Parathyroid adenoma (tissue), 2 donors: ENCODE data around the gene CBR1.

ENCODE experiments used
- H2AFZ ChIP-seq: fragments of 300-600 bp; sonication (generic); one replicate; pipeline ENCODE4 v1.7.0; 2017; ENCODE audit warnings: antibody characterized with exemption, mild to moderate bottlenecking
- H3K27ac ChIP-seq: fragments of 300-600 bp; sonication (generic); one replicate; pipeline ENCODE4 v1.7.0; 2017
- H3K27me3 ChIP-seq: fragments of 300-600 bp; sonication (generic); one replicate; pipeline ENCODE4 v1.7.0; 2017; ENCODE audit warnings: low read length; ENCODE audit not compliant: control insufficient read depth, insufficient read depth
- H3K36me3 ChIP-seq: fragments of 300-600 bp; sonication (generic); one replicate; pipeline ENCODE4 v1.7.0; 2017; ENCODE audit warnings: low read length; ENCODE audit not compliant: control insufficient read depth, insufficient read depth
- H3K4me1 ChIP-seq: fragments of 300-600 bp; sonication (generic); one replicate; pipeline ENCODE4 v1.7.0; 2017; ENCODE audit warnings: control low read depth
- H3K4me2 ChIP-seq: fragments of 300-600 bp; sonication (generic); one replicate; pipeline ENCODE4 v1.7.0; 2017; ENCODE audit warnings: low read length
- H3K4me3 ChIP-seq: fragments of 300-600 bp; sonication (generic); one replicate; pipeline ENCODE4 v1.7.0; 2017; ENCODE audit warnings: low read depth, low read length
- H3K79me2 ChIP-seq: fragments of 300-600 bp; sonication (generic); one replicate; pipeline ENCODE4 v1.7.0; 2017; ENCODE audit warnings: control low read depth
- H3K9ac ChIP-seq: fragments of 300-600 bp; sonication (generic); one replicate; pipeline ENCODE4 v1.7.0; 2017; ENCODE audit warnings: mild to moderate bottlenecking
- H3K9me3 ChIP-seq: fragments of 300-600 bp; sonication (generic); one replicate; pipeline ENCODE4 v1.7.0; 2017; ENCODE audit warnings: low read length; ENCODE audit not compliant: control insufficient read depth
- TF ChIP-seq, protein P1 (sequence below): fragments of 300-600 bp; sonication (generic); IDR thresholded peaks from one replicate; pipeline ENCODE4 v1.7.0; 2017; ENCODE audit warnings: antibody characterized with exemption, mild to moderate bottlenecking
- donor health status: primary hyperparathyroidism.

CBR1 gene

DNA sequence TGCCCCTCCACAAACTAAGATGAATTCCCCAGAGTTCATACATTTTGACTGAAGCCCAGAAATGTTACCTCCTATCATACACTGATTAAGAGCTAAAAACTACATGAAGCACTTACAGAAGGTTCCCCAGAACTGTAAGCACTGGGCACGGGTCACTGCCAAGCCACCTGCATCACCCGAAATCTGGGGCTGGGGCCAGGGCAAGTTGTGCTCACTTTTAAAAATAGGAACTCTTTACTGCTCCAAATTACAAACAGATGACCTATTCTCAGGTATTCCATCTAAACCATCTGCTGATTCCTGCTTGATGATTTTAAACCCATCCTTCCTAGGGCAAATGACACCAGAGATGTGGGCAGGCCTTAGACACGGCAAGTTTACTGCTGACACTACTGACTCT is 14.3 kb upstream of the CBR1 start:
- Histone ChIP-seq H3K4me3 (no peak overlapping the region), H3K79me2 (no peaks in the 10 kb centered on the region), H3K4me2 (no peak overlapping the region), H3K9me3 (no peaks in the 10 kb centered on the region), H3K4me1 (no peaks in the 10 kb centered on the region), H3K27me3 (no peaks in the 10 kb centered on the region), H3K36me3 (no peaks in the 10 kb centered on the region), H3K27ac (no peak overlapping the region), H3K9ac (no peak overlapping the region), H2AFZ (no peak overlapping the region)
- TF ChIP-seq, protein P1, sequence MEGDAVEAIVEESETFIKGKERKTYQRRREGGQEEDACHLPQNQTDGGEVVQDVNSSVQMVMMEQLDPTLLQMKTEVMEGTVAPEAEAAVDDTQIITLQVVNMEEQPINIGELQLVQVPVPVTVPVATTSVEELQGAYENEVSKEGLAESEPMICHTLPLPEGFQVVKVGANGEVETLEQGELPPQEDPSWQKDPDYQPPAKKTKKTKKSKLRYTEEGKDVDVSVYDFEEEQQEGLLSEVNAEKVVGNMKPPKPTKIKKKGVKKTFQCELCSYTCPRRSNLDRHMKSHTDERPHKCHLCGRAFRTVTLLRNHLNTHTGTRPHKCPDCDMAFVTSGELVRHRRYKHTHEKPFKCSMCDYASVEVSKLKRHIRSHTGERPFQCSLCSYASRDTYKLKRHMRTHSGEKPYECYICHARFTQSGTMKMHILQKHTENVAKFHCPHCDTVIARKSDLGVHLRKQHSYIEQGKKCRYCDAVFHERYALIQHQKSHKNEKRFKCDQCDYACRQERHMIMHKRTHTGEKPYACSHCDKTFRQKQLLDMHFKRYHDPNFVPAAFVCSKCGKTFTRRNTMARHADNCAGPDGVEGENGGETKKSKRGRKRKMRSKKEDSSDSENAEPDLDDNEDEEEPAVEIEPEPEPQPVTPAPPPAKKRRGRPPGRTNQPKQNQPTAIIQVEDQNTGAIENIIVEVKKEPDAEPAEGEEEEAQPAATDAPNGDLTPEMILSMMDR, result no peak

DNA sequence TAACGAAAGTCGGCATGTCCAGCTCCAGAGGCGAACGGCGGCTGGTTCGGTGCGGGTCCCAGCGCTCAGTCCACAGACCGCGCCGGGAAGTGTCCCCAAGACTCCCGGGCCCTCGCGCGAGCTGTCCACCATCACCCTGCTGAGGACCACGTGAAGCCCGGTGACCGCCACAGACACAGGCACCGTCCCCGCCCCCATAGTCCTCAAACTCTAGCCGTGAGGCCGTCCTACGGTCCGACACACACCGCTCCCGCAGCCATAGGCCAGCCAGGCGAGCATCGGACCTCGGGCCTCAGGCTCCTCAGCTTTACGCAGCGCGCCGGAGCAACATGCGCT is 10.0 kb upstream of the CBR1 start:
- Histone ChIP-seq H2AFZ (peak overlapping the region; percentile 89), H3K27ac (peak overlapping the region; percentile 85), H3K79me2 (no peaks in the 10 kb centered on the region), H3K4me2 (peak overlapping the region; percentile 94), H3K36me3 (no peaks in the 10 kb centered on the region), H3K4me1 (no peaks in the 10 kb centered on the region), H3K27me3 (no peaks in the 10 kb centered on the region), H3K9ac (peak overlapping the region; percentile 29), H3K4me3 (peak overlapping the region; percentile 100), H3K9me3 (no peaks in the 10 kb centered on the region)
- TF ChIP-seq, protein P1, result no peak

DNA sequence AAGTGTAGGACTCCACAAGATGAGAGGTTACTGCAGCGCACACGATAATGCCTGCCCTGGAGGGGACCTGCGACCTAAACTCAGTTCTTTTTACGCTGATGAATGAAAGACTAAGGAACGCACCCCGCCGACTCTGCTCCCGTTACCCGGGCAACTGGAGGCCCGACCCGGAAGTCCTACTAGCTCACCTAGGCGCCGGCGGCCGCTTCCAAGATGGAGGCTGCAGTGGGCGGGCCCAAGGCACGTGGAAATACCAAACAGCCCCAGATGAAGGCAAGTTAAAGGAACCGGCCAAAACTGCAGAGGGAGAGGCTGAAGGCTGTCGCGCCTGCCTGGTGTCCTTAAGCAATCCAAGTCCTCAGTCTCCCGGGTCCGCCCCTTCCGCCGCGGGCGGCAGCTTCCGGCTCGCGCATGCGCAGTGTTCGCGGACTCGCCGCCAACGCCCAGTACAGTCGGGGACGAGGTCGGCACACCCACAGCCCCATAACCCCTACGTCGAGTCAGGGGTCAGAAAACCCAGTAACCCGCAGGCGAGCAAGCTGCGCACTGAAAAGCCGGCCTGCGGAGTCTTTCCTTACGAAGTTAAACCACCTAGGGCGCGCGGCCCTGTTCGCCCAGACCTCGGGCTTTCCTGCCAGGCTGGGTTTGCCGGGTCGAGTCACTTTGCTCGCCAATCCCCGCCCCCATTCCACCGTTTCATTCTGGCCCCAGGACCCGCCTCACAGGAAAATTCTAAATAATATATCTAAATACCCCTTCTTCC is 9.5 kb upstream of the CBR1 start, which contains the start of gene SETD4:
TSS of gene SETD4 (minus strand) at position 368 of the 763 bp plus-strand sequence. CDS start 1,638 bp downstream, outside the sequence.
- Histone ChIP-seq H3K36me3 (no peaks in the 10 kb centered on the region), H3K9me3 (no peaks in the 10 kb centered on the region), H3K27me3 (no peaks in the 10 kb centered on the region), H2AFZ (peak within 1 kb of the TSS; percentile 89), H3K4me2 (peak within 1 kb of the TSS; percentile 94), H3K4me3 (peak within 1 kb of the TSS; percentile 100), H3K27ac (peak within 1 kb of the TSS; percentile 85), H3K9ac (peak within 1 kb of the TSS; percentile 29), H3K4me1 (no peaks in the 10 kb centered on the region), H3K79me2 (no peaks in the 10 kb centered on the region)
- TF ChIP-seq, protein P1, result no peak

DNA sequence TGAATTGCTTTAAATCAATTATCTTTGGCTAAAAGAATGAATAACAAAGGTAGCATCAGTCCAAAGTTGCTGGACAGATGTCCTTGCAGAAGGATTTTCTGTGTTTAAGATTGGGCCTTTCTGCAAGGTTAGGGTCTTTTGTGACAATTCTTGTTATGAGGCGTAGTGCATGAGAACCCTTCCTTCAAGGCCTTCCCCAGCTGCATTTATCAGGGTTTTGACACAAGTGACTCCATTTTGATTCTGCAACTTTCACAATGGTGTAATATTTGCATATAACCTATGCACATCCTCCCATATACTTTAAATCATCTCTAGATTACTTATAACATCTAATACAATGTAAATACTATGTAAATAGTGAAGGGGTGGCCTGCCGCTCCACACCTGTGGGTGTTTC is 8.4 kb upstream of the CBR1 start:
- TF ChIP-seq, protein P1, result no peak
- no peak overlapping the region for H3K9ac ChIP-seq
- no peaks in the 10 kb centered on the region for H3K79me2 ChIP-seq
- no peaks in the 10 kb centered on the region for H3K27me3 ChIP-seq
- H3K4me1 ChIP-seq, result no peaks in the 10 kb centered on the region
- H2AFZ ChIP-seq, result peak overlapping the region; percentile 89
- no peak overlapping the region for H3K4me2 ChIP-seq
- H3K4me3 ChIP-seq, result no peak overlapping the region
- no peaks in the 10 kb centered on the region for H3K36me3 ChIP-seq
- H3K9me3 ChIP-seq, result no peaks in the 10 kb centered on the region
- no peak overlapping the region for H3K27ac ChIP-seq
